Peyer's patch (tissue), 4 donors: ENCODE results near the gene CEBPG.

Experiments
- POLR2A ChIP-seq, 2 donors: fragments of 450-650 bp; IDR thresholded peaks; one replicate each; pipeline ENCODE4 v1.5.1; 2017; ENCODE audit warnings: antibody characterized with exemption in 2 of 2, mild to moderate bottlenecking in 2 of 2, moderate library complexity in 2 of 2
- TF ChIP-seq, protein P1 (sequence below), 6 experiments: fragments of 450-650 bp in 4 of 6; fragments of 200-600 bp in 2 of 6; sonication (generic) in 1 of 6; IDR thresholded peaks; one replicate each; pipeline ENCODE4 v1.5.1; 2017 to 2019; ENCODE audit warnings: antibody characterized with exemption in 6 of 6, mild to moderate bottlenecking in 3 of 6, moderate library complexity in 1 of 6

- TF ChIP-seq, protein P1, sequence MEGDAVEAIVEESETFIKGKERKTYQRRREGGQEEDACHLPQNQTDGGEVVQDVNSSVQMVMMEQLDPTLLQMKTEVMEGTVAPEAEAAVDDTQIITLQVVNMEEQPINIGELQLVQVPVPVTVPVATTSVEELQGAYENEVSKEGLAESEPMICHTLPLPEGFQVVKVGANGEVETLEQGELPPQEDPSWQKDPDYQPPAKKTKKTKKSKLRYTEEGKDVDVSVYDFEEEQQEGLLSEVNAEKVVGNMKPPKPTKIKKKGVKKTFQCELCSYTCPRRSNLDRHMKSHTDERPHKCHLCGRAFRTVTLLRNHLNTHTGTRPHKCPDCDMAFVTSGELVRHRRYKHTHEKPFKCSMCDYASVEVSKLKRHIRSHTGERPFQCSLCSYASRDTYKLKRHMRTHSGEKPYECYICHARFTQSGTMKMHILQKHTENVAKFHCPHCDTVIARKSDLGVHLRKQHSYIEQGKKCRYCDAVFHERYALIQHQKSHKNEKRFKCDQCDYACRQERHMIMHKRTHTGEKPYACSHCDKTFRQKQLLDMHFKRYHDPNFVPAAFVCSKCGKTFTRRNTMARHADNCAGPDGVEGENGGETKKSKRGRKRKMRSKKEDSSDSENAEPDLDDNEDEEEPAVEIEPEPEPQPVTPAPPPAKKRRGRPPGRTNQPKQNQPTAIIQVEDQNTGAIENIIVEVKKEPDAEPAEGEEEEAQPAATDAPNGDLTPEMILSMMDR (IDR thresholded peaks at IDR 0.05) = no peak
- no peak for TF ChIP-seq POLR2A (IDR thresholded peaks at IDR 0.05)
Measured at GRCh38 chr19:33324628-33325027, 48.9 kb upstream of the CEBPG start.
